H9 (cell line): ENCODE results near the gene ALG8. TPM values are rescaled to one million over a fixed set of nuclear protein-coding genes. Genes with fewer than 3 reads are reported as not detected.

Source experiments
- DNase-seq: peaks from one replicate; pipeline ENCODE4 v3.0.0-alpha.2; 2017
- H2AFZ ChIP-seq: one replicate; pipeline ENCODE4 v1.6.1; 2013; ENCODE audit warnings: mild to moderate bottlenecking, low read length, control low read depth, moderate library complexity
- H2AK5ac ChIP-seq: 2 replicates; pipeline ENCODE4 v1.6.1; 2013; ENCODE audit warnings: low read length, control low read depth, mixed read lengths; ENCODE audit not compliant: insufficient read length
- H2BK120ac ChIP-seq: one replicate; pipeline ENCODE4 v1.6.1; 2013; ENCODE audit warnings: low read depth, mild to moderate bottlenecking, low read length, control low read depth, inconsistent platforms; ENCODE audit not compliant: poor library complexity, severe bottlenecking
- H2BK12ac ChIP-seq: 2 replicates; pipeline ENCODE4 v1.6.1; 2013; ENCODE audit warnings: low read length, control low read depth, mixed read lengths, low read depth; ENCODE audit not compliant: insufficient read length
- H2BK15ac ChIP-seq: 2 replicates; pipeline ENCODE4 v1.6.1; 2013; ENCODE audit warnings: low read depth, low read length, control low read depth
- H2BK20ac ChIP-seq: one replicate; pipeline ENCODE4 v1.6.1; 2013; ENCODE audit warnings: low read depth, mild to moderate bottlenecking, low read length, control low read depth, inconsistent platforms; ENCODE audit not compliant: poor library complexity, severe bottlenecking
- H2BK5ac ChIP-seq: 2 replicates; pipeline ENCODE4 v1.6.1; 2013; ENCODE audit warnings: low read length, control low read depth, mixed read lengths; ENCODE audit not compliant: insufficient read length
- H3K14ac ChIP-seq: 2 replicates; pipeline ENCODE4 v1.6.1; 2013; ENCODE audit warnings: low read length, control low read depth; ENCODE audit not compliant: insufficient read depth
- H3K18ac ChIP-seq: 2 replicates; pipeline ENCODE4 v1.6.1; 2013; ENCODE audit warnings: low read depth, mild to moderate bottlenecking, mixed read lengths, low read length, control low read depth; ENCODE audit not compliant: insufficient read length
- H3K23ac ChIP-seq: 2 replicates; pipeline ENCODE4 v1.6.1; 2013; ENCODE audit warnings: low read length, control low read depth, mixed read lengths, low read depth; ENCODE audit not compliant: insufficient read length
- H3K23me2 ChIP-seq: 2 replicates; pipeline ENCODE4 v1.6.1; 2013; ENCODE audit warnings: low read depth, mild to moderate bottlenecking, mixed read lengths, low read length, control low read depth; ENCODE audit not compliant: insufficient read length, poor library complexity, severe bottlenecking
- H3K27ac ChIP-seq: 2 replicates; pipeline ENCODE4 v1.5.1; 2013; ENCODE audit warnings: low read length, control low read depth, mixed read lengths, low read depth; ENCODE audit not compliant: insufficient read length
- H3K27me3 ChIP-seq: 2 replicates; pipeline ENCODE4 v1.6.1; 2013; ENCODE audit warnings: low read length, control low read depth, inconsistent platforms; ENCODE audit not compliant: insufficient read depth
- H3K4ac ChIP-seq: 2 replicates; pipeline ENCODE4 v1.6.1; 2013; ENCODE audit warnings: low read depth, mild to moderate bottlenecking, control low read depth, inconsistent platforms, low read length, moderate library complexity
- H3K4me1 ChIP-seq: 2 replicates; pipeline ENCODE4 v1.6.1; 2013; ENCODE audit warnings: low read length, control low read depth, inconsistent platforms; ENCODE audit not compliant: insufficient read depth
- H3K4me2 ChIP-seq: 2 replicates; pipeline ENCODE4 v1.6.1; 2013; ENCODE audit warnings: low read length, control low read depth, mixed read lengths; ENCODE audit not compliant: insufficient read length, insufficient read depth
- H3K56ac ChIP-seq: 2 replicates; pipeline ENCODE4 v1.6.1; 2013; ENCODE audit warnings: low read depth, mild to moderate bottlenecking, mixed read lengths, low read length, control low read depth; ENCODE audit not compliant: insufficient read length
- H3K79me1 ChIP-seq: 2 replicates; pipeline ENCODE4 v1.6.1; 2013; ENCODE audit warnings: low read depth, mild to moderate bottlenecking, moderate library complexity, low read length, control low read depth, inconsistent platforms; ENCODE audit not compliant: insufficient read depth, poor library complexity, severe bottlenecking
- H3K79me2 ChIP-seq: 2 replicates; pipeline ENCODE4 v1.6.1; 2013; ENCODE audit warnings: low read length, control low read depth, inconsistent platforms; ENCODE audit not compliant: insufficient read depth
- H3K9ac ChIP-seq: 2 replicates; pipeline ENCODE4 v1.6.1; 2013; ENCODE audit warnings: low read length, control low read depth, mixed read lengths; ENCODE audit not compliant: insufficient read length; ENCODE audit errors: extremely low read depth
- H3K9me3 ChIP-seq: one replicate; pipeline ENCODE4 v1.6.1; 2013; ENCODE audit warnings: low read depth, low read length, inconsistent platforms; ENCODE audit not compliant: control insufficient read depth
- H3T11ph ChIP-seq: one replicate; pipeline ENCODE4 v1.6.1; 2013; ENCODE audit warnings: mild to moderate bottlenecking, low read length, control low read depth, inconsistent platforms
- H4K20me1 ChIP-seq: one replicate; pipeline ENCODE4 v1.6.1; 2013; ENCODE audit not compliant: control insufficient read depth, insufficient read length, insufficient read depth
- H4K5ac ChIP-seq: 2 replicates; pipeline ENCODE4 v1.6.1; 2013; ENCODE audit warnings: low read depth, mild to moderate bottlenecking, mixed read lengths, low read length, control low read depth; ENCODE audit not compliant: insufficient read length
- H4K8ac ChIP-seq: replicated peaks from 2 replicates; pipeline ENCODE4 v1.6.1; 2013; ENCODE audit warnings: low read length, control low read depth, mixed read lengths, low read depth; ENCODE audit not compliant: insufficient read length
- H4K91ac ChIP-seq: 2 replicates; pipeline ENCODE4 v1.6.1; 2013; ENCODE audit warnings: low read depth, mild to moderate bottlenecking, moderate library complexity, mixed read lengths, low read length, control low read depth; ENCODE audit not compliant: insufficient read length
- H3K27ac Mint-ChIP-seq, 3 experiments: 2 replicates in 2 of 3; 3 replicates in 1 of 3; pipeline ENCODE4 v1.8.0; 2020 to 2021; ENCODE audit warnings: mixed read lengths in 3 of 3, mild to moderate bottlenecking in 1 of 3, moderate library complexity in 1 of 3
- H3K27me3 Mint-ChIP-seq: 2 replicates; pipeline ENCODE4 v1.8.0; 2021; ENCODE audit warnings: low read depth, mild to moderate bottlenecking, moderate library complexity, mixed read lengths
- H3K36me3 Mint-ChIP-seq, 3 experiments: 2 replicates in 2 of 3; 3 replicates in 1 of 3; pipeline ENCODE4 v1.8.0; 2020 to 2021; ENCODE audit warnings: low read depth in 3 of 3, mixed read lengths in 3 of 3; ENCODE audit not compliant: insufficient read depth in 1 of 3
- H3K4me1 Mint-ChIP-seq, 2 experiments: 2 replicates each; pipeline ENCODE4 v1.8.0; 2020; ENCODE audit warnings: mixed read lengths in 2 of 2
- H3K4me3 Mint-ChIP-seq, 2 experiments: 2 replicates in 1 of 2; 3 replicates in 1 of 2; pipeline ENCODE4 v1.8.0; 2020 to 2021; ENCODE audit warnings: mild to moderate bottlenecking in 2 of 2, mixed read lengths in 2 of 2, moderate library complexity in 1 of 2
- H3K9me3 Mint-ChIP-seq, 2 experiments: 2 replicates in 1 of 2; 3 replicates in 1 of 2; pipeline ENCODE4 v1.8.0; 2020; ENCODE audit warnings: mild to moderate bottlenecking in 2 of 2, mixed read lengths in 2 of 2, moderate library complexity in 1 of 2
- CTCF ChIP-seq: fragments of 200-600 bp; sonication (generic); conservative IDR thresholded peaks from 3 replicates; pipeline ENCODE4 v1.8.0; 2021; ENCODE audit warnings: antibody characterized with exemption, mild to moderate bottlenecking
- WGBS: extraction: QIAGEN DNeasy Blood & Tissue Kit; methylation state at CpG from one replicate; pipeline ENCODE4 v1.1.7; 2013; ENCODE audit warnings: missing lambda C conversion rate, low lambda C conversion rate, mixed read lengths; ENCODE audit not compliant: insufficient read length; ENCODE audit errors: extremely low coverage; 5-methylcytosine and 5-hydroxymethylcytosine counted together
- total RNA-seq: library from RNA; stranded (reverse); gene quantifications from 2 replicates; pipeline ENCODE4 v1.2.1, GENCODE V29; 2021

Gene ALG8
- total RNA-seq, 1 experiment from 2014 or later, result 77.5 TPM

- H3K23me2 ChIP-seq, result no peaks in the 10 kb centered on the region
- no peak overlapping the region for H3T11ph ChIP-seq
- H4K8ac ChIP-seq, result no peak overlapping the region
- H4K91ac ChIP-seq, result no peak overlapping the region
- no peaks in the 10 kb centered on the region for H3K79me2 ChIP-seq
- no peak overlapping the region for H3K23ac ChIP-seq
- H2BK20ac ChIP-seq, result no peak overlapping the region
- no peak overlapping the region for H3K14ac ChIP-seq
- no peaks in the 10 kb centered on the region for H3K27me3 ChIP-seq
- H2AFZ ChIP-seq, result no peak overlapping the region
- no peaks in the 10 kb centered on the region for H3K9me3 ChIP-seq
- H2BK12ac ChIP-seq, result no peak overlapping the region
- H3K4ac ChIP-seq, result no peak overlapping the region
- no peak overlapping the region for H3K56ac ChIP-seq
- H3K4me3 Mint-ChIP-seq, result no peak overlapping the region
- no peak overlapping the region for H2BK120ac ChIP-seq
- peaks cover 5% of the 10 kb centered on the region; the same call in 1 of the 2 replicates for H3K4me1 ChIP-seq
- no peak overlapping the region for H3K4me2 ChIP-seq
- H3K9ac ChIP-seq, result no peak overlapping the region
- no peaks in the 10 kb centered on the region for H3K9me3 Mint-ChIP-seq
- no peak overlapping the region for H2BK15ac ChIP-seq
- no peak overlapping the region for H2BK5ac ChIP-seq
- no peak overlapping the region for H2AK5ac ChIP-seq
- no peaks in the 10 kb centered on the region for H3K79me1 ChIP-seq
- no peaks in the 10 kb centered on the region for H3K27me3 Mint-ChIP-seq
- H3K27ac ChIP-seq, result no peak overlapping the region
- no peaks in the 10 kb centered on the region for H4K20me1 ChIP-seq
- WGBS, result no CpG with 5 or more reads among the region's 4 CpGs
- no peaks in the 10 kb centered on the region; a peak in 1 of 7 replicates for H3K36me3 Mint-ChIP-seq
- TF ChIP-seq CTCF, result no peak
- peaks cover 10 to 11% of the 10 kb centered on the region in 2 experiments for H3K4me1 Mint-ChIP-seq
- H4K5ac ChIP-seq, result no peak overlapping the region
- DNase-seq, result no peak
- H3K27ac Mint-ChIP-seq, result no peak overlapping the region; a peak in 1 of 7 replicates
- no peak overlapping the region for H3K18ac ChIP-seq
These were observed 84.5 kb downstream of the ALG8 start for GRCh38 chr11:78054971-78055370.
